Sigmoid colon (tissue), 7 donors: ENCODE measurements around the gene INA. TPM values are rescaled to one million over a fixed set of nuclear protein-coding genes. Genes with fewer than 3 reads are reported as not detected.

Experiments
- DNase-seq: peaks from one replicate; pipeline ENCODE4 v3.0.0-alpha.2; 2019
- H3K27ac ChIP-seq, 4 donors: fragments of 200-600 bp; sonication (generic); one replicate each; pipeline ENCODE4 v1.5.1; 2016 to 2019; ENCODE audit warnings: mild to moderate bottlenecking in 1 of 4
- H3K27me3 ChIP-seq, 3 donors: fragments of 200-600 bp; sonication (generic); one replicate each; pipeline ENCODE4 v1.5.1; 2019; ENCODE audit warnings: mild to moderate bottlenecking in 1 of 3
- H3K36me3 ChIP-seq, 4 donors: fragments of 200-600 bp; sonication (generic); one replicate each; pipeline ENCODE4 v1.5.1; 2016 to 2019
- H3K4me1 ChIP-seq, 4 donors: fragments of 200-600 bp; sonication (generic); one replicate each; pipeline ENCODE4 v1.5.1; 2017 to 2019
- H3K4me3 ChIP-seq, 4 donors: fragments of 200-600 bp; sonication (generic); one replicate each; pipeline ENCODE4 v1.5.1; 2017 to 2019; ENCODE audit warnings: mild to moderate bottlenecking in 2 of 4, moderate library complexity in 1 of 4
- H3K9me3 ChIP-seq, 4 donors: fragments of 200-600 bp in 3 of 4; sonication (generic) in 3 of 4; one replicate each; pipeline versions ENCODE4 v1.5.1 to v1.6.1; 2013 to 2019
- CTCF ChIP-seq, 4 experiments: fragments of 450-650 bp in 3 of 4; fragments of 200-600 bp in 1 of 4; IDR thresholded peaks; one replicate each; pipeline ENCODE4 v1.5.1; 2016 to 2019; ENCODE audit warnings: antibody characterized with exemption in 4 of 4, mild to moderate bottlenecking in 3 of 4, moderate library complexity in 2 of 4
- EP300 ChIP-seq, 4 donors: sonication (generic); formaldehyde crosslinking; IDR thresholded peaks; one replicate each; pipeline ENCODE4 v1.6.1; 2017; ENCODE audit warnings: antibody characterized with exemption in 4 of 4
- POLR2A ChIP-seq, 2 donors: fragments of 450-650 bp; IDR thresholded peaks; one replicate each; pipeline ENCODE4 v1.6.1; 2016; ENCODE audit warnings: antibody characterized with exemption in 2 of 2, mild to moderate bottlenecking in 2 of 2, moderate library complexity in 2 of 2
- POLR2AphosphoS5 ChIP-seq, 4 donors: sonication (generic); formaldehyde crosslinking; IDR thresholded peaks; one replicate each; pipeline ENCODE4 v1.6.1; 2017; ENCODE audit warnings: antibody characterized with exemption in 4 of 4
- WGBS, 2 donors: extraction: QIAGEN DNeasy Blood & Tissue Kit; methylation state at CpG; one replicate each; pipeline ENCODE4 v1.1.7; 2013; 5-methylcytosine and 5-hydroxymethylcytosine counted together
- intact Hi-C: fragments of 100-400 bp; cut with DNase I; formaldehyde crosslinking; loops from one replicate; pipeline ENCODE4 v1.15.1; 2023
- polyA plus RNA-seq, 3 donors: library from polyadenylated mRNA; stranded (reverse); fragments of 200-250 nt; gene quantifications; one replicate each; pipeline ENCODE4 v1.2.3, GENCODE V29; 2013
- total RNA-seq, 4 donors: library from RNA; depleted of rRNA; stranded (reverse); fragments of >200 nt; gene quantifications; one replicate each; pipeline ENCODE4 v1.1.0, GENCODE V29; 2016
- donor health status: healthy with polysubstance abuse.
- donor health status: Bipolar disorder and iron deficiency.
- donor health status: healthy.

The INA gene
- total and polyA plus RNA-seq, 7 donors, result 2.0 to 11.8 (median 4.4) TPM; not detected in 2

- H3K9me3 ChIP-seq, result no peaks in the 10 kb centered on the region
- TF ChIP-seq POLR2AphosphoS5 (IDR thresholded peaks at IDR 0.05) (no peak), EP300 (IDR thresholded peaks at IDR 0.05) (no peak), CTCF (IDR thresholded peaks at IDR 0.05) (no peak), POLR2A (IDR thresholded peaks at IDR 0.05) (no peak)
- H3K4me3 ChIP-seq, result no peak overlapping the region
- no peaks in the 10 kb centered on the region for H3K36me3 ChIP-seq
- peaks cover 22 to 81% (median 58%) of the 10 kb centered on the region in 3 donors for H3K27me3 ChIP-seq
- intact Hi-C loops, result no loop called here
- H3K27ac ChIP-seq, result no peak overlapping the region
- no peak for DNase-seq
- WGBS, 2 donors, result 90 to 92% methylated on average over 2 of the region's 2 CpGs
- H3K4me1 ChIP-seq, result peaks cover 0 to 16% (median 13%) of the 10 kb centered on the region in 4 donors
These were observed 3.6 kb downstream of the INA start for GRCh38 chr10:103280506-103280905.

GRCh38 chr10:103281753-103282152 lies 4.8 kb downstream of the INA start:
- WGBS, 2 donors, result 4 to 12% methylated on average over 14 of the region's 14 CpGs
- intact Hi-C loops, result no loop called here
- no peaks in the 10 kb centered on the region for H3K36me3 ChIP-seq
- peaks cover 19 to 72% (median 51%) of the 10 kb centered on the region in 3 donors for H3K27me3 ChIP-seq
- H3K4me3 ChIP-seq, result no peak overlapping the region
- no peak for DNase-seq
- H3K4me1 ChIP-seq, result peaks cover 0 to 15% (median 11%) of the 10 kb centered on the region in 4 donors
- H3K9me3 ChIP-seq, result no peaks in the 10 kb centered on the region
- H3K27ac ChIP-seq, result no peak overlapping the region
- no peak for TF ChIP-seq POLR2AphosphoS5 (IDR thresholded peaks at IDR 0.05)
- TF ChIP-seq CTCF (IDR thresholded peaks at IDR 0.05), result no peak
- no peak for TF ChIP-seq EP300 (IDR thresholded peaks at IDR 0.05)
- no peak for TF ChIP-seq POLR2A (IDR thresholded peaks at IDR 0.05)

- WGBS, 2 donors, result 25 to 44% methylated on average over 1 of the region's 1 CpG
- no peak for DNase-seq
- Histone ChIP-seq H3K36me3 (no peaks in the 10 kb centered on the region), H3K27me3 (peaks cover 7 to 67% (median 38%) of the 10 kb centered on the region in 3 donors), H3K4me1 (peaks cover 0 to 3% (median under 1%) of the 10 kb centered on the region in 4 donors), H3K4me3 (no peak overlapping the region), H3K9me3 (no peaks in the 10 kb centered on the region), H3K27ac (no peak overlapping the region)
- no peak for TF ChIP-seq EP300 (IDR thresholded peaks at IDR 0.05)
- intact Hi-C loops, result no loop called here
These were observed 6.0 kb downstream of the INA start for GRCh38 chr10:103282961-103283360.

GRCh38 chr10:103284170-103284569 lies 7.2 kb downstream of the INA start:
- DNase-seq, result no peak
- H3K27me3 ChIP-seq, result peaks cover 0 to 65% (median 28%) of the 10 kb centered on the region in 3 donors
- intact Hi-C loops, result no loop called here
- no peaks in the 10 kb centered on the region for H3K9me3 ChIP-seq
- no peak overlapping the region for H3K4me3 ChIP-seq
- TF ChIP-seq CTCF (IDR thresholded peaks at IDR 0.05) (no peak), EP300 (IDR thresholded peaks at IDR 0.05) (no peak), POLR2A (IDR thresholded peaks at IDR 0.05) (no peak), POLR2AphosphoS5 (IDR thresholded peaks at IDR 0.05) (no peak)
- no peaks in the 10 kb centered on the region for H3K4me1 ChIP-seq
- H3K36me3 ChIP-seq, result no peaks in the 10 kb centered on the region
- 49 to 66% methylated on average over 11 of the region's 11 CpGs for WGBS, 2 donors
- H3K27ac ChIP-seq, result no peak overlapping the region

GRCh38 chr10:103287992-103288391 lies 11.1 kb downstream of the INA start:
- intact Hi-C loops, result no loop called here
- Histone ChIP-seq H3K9me3 (no peaks in the 10 kb centered on the region), H3K4me1 (no peaks in the 10 kb centered on the region), H3K27me3 (peaks cover 0 to 30% (median 3%) of the 10 kb centered on the region in 3 donors), H3K4me3 (no peak overlapping the region), H3K36me3 (no peaks in the 10 kb centered on the region), H3K27ac (no peak overlapping the region)
- no peak for DNase-seq
- WGBS, 2 donors, result 79 to 81% methylated on average over 5 of the region's 5 CpGs
- no peak for TF ChIP-seq POLR2AphosphoS5 (IDR thresholded peaks at IDR 0.05)
- no peak for TF ChIP-seq EP300 (IDR thresholded peaks at IDR 0.05)
- TF ChIP-seq CTCF (IDR thresholded peaks at IDR 0.05), result no peak
